BJ (cell line): Measurements from ENCODE around the gene TOP2A. TPM values are rescaled to one million over a fixed set of nuclear protein-coding genes. Genes with fewer than 3 reads are reported as not detected.
"Not testable (repeated sequence)": the region's sequence is repeated elsewhere in the genome, so short reads cannot be mapped to it uniquely, and the experiment has no call there.

Experiments used
- CTCF ChIA-PET: fragments of 350-600 bp; formaldehyde crosslinking; extraction: SDS; loops from one replicate; lab custom pipeline; 2021; ENCODE audit warnings: antibody characterized with exemption, inconsistent platforms; lab: Yijun Ruan, JAX
- POLR2A ChIA-PET: fragments of 300-600 bp; sonication (Branson Sonifier 250); formaldehyde crosslinking; extraction: SDS; loops from one replicate; lab custom pipeline; 2021; ENCODE audit warnings: antibody characterized with exemption; lab: Charles Lee
- DNase-seq: peaks from one replicate; pipeline ENCODE4 v3.0.0-alpha.2; 2011; ENCODE audit warnings: low read depth
- H3K27me3 ChIP-seq: 2 replicates; pipeline ENCODE4 v1.6.0; 2011; ENCODE audit warnings: low read length; ENCODE audit not compliant: control insufficient read depth, insufficient read depth
- H3K36me3 ChIP-seq: 2 replicates; pipeline ENCODE4 v1.5.1; 2011; ENCODE audit warnings: low read length; ENCODE audit not compliant: control insufficient read depth, insufficient read depth
- H3K4me3 ChIP-seq: 2 replicates; pipeline ENCODE4 v1.5.1; 2011; ENCODE audit warnings: low read depth, mild to moderate bottlenecking, control low read depth, low read length
- polyA plus RNA-seq: library from polyadenylated mRNA; depleted of rRNA; stranded (reverse); fragments of >200 nt; gene quantifications from 2 replicates; pipeline ENCODE4 v1.2.3, GENCODE V29; 2011
- TF ChIP-seq, protein P1 (sequence below): IDR thresholded peaks from 2 replicates; pipeline ENCODE4 v1.5.1; 2011; ENCODE audit warnings: low read depth, mild to moderate bottlenecking, control low read depth, inconsistent platforms, low read length, moderate library complexity; ENCODE audit not compliant: insufficient read depth

The TOP2A gene
- polyA plus RNA-seq, 1 experiment: 31.8 TPM

- Histone ChIP-seq H3K4me3 (no peak overlapping the region), H3K27me3 (no peaks in the 10 kb centered on the region), H3K36me3 (no peaks in the 10 kb centered on the region)
- POLR2A ChIA-PET: no interaction called here
- TF ChIP-seq, protein P1, sequence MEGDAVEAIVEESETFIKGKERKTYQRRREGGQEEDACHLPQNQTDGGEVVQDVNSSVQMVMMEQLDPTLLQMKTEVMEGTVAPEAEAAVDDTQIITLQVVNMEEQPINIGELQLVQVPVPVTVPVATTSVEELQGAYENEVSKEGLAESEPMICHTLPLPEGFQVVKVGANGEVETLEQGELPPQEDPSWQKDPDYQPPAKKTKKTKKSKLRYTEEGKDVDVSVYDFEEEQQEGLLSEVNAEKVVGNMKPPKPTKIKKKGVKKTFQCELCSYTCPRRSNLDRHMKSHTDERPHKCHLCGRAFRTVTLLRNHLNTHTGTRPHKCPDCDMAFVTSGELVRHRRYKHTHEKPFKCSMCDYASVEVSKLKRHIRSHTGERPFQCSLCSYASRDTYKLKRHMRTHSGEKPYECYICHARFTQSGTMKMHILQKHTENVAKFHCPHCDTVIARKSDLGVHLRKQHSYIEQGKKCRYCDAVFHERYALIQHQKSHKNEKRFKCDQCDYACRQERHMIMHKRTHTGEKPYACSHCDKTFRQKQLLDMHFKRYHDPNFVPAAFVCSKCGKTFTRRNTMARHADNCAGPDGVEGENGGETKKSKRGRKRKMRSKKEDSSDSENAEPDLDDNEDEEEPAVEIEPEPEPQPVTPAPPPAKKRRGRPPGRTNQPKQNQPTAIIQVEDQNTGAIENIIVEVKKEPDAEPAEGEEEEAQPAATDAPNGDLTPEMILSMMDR: no peak
- CTCF ChIA-PET: interaction anchor here (1.0 kb wide), 2 partner anchors 9 to 10 kb away, joined by 3 read pairs; no protein-coding TSS in a partner anchor
- DNase-seq: no peak
Observed at GRCh38 chr17:40371261-40371929, 46.3 kb downstream of the TOP2A start.

GRCh38 chr17:40369923-40370322, 47.8 kb downstream of the TOP2A start:
- ChIA-PET CTCF (interaction anchor here (1.3 kb wide), 1 partner anchor 15 kb away, joined by 3 read pairs; no protein-coding TSS in a partner anchor), POLR2A (no interaction called here)
- TF ChIP-seq, protein P1: no peak

GRCh38 chr17:40367728-40368127, 50.0 kb downstream of the TOP2A start:
- CTCF ChIA-PET: interaction anchor here (1.6 kb wide), 1 partner anchor 21 kb away, joined by 3 read pairs; no protein-coding TSS in a partner anchor
- DNase-seq, POLR2A ChIA-PET, H3K4me3 ChIP-seq, H3K27me3 ChIP-seq, H3K36me3 ChIP-seq: not testable (repeated sequence)

More at GRCh38 chr17:40369923-40370322, 47.8 kb downstream of the TOP2A start:
- Histone ChIP-seq H3K36me3 (no peaks in the 10 kb centered on the region), H3K27me3 (no peaks in the 10 kb centered on the region), H3K4me3 (no peak overlapping the region)
- no peak for DNase-seq

DNA sequence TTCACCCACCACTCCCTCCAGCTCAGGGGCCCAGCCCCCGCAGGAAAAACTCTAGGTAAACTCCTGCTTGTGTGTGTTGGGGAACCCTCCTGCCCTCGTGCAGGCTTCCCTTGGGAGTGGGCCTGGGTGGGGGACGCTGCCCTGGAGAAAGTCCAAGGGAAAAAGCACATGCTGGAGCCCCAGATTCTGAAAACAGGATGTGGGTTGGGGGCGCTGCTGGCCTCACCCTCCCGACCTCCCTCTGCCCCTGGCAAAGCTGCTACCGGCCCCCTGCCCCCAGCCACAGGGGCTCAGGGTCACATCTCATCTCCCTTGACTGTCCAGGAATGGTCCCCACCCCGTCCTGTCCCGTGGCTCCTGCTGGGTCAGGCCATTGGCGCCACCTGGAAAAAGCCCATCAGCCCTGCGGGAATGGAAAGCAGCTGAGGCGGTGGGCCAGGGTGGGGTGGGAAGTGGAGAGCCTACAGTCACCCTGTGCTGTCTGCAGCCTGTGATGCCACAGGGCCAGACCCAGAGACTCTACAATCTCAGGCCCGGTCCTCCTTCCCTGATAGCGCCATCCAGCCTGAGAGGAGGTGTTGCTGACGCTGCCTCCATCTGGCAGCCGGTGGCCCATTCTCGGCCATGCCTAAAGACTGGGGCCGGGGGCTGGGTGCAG, 50.7 kb downstream of the TOP2A start:
- ChIA-PET POLR2A (no interaction called here), CTCF (interaction anchor here (0.8 to 6.2 kb wide), 2 partner anchors 63 to 167 kb away, joined by 3 to 66 read pairs; no protein-coding TSS in a partner anchor)

GRCh38 chr17:40366076-40366860, 51.4 kb downstream of the TOP2A start:
- no peak for DNase-seq
- Histone ChIP-seq H3K27me3 (no peaks in the 10 kb centered on the region), H3K36me3 (no peaks in the 10 kb centered on the region), H3K4me3 (no peak overlapping the region)
- CTCF ChIA-PET: interaction anchor here (0.8 to 28.2 kb wide), 7 partner anchors 9 to 193 kb away, joined by 3 to 762 read pairs (median 4); partner anchors contain the start of gene RARA
- POLR2A ChIA-PET: interaction anchor here (0.5 kb wide), 1 partner anchor 44 kb away, joined by 3 read pairs; no protein-coding TSS in a partner anchor
- TF ChIP-seq, protein P1: no peak

More for the DNA sequence above, 50.7 kb downstream of the TOP2A start:
- no peak overlapping the region for H3K4me3 ChIP-seq
- no peaks in the 10 kb centered on the region for H3K27me3 ChIP-seq
- no peak for DNase-seq
- no peaks in the 10 kb centered on the region for H3K36me3 ChIP-seq
- TF ChIP-seq, protein P1: no peak
